A549 (cell line): ENCODE measurements around the gene PSORS1C1.

Experiments used
- HOXB13 ChIP-seq: fragments of 250-450 bp; sonication (Bioruptor Pico); IDR thresholded peaks from 2 replicates; pipeline ENCODE4 v1.5.0; 2020; ENCODE audit warnings: low read depth, mild to moderate bottlenecking, moderate library complexity
- NFE2L2 ChIP-seq: fragments of 150-350 bp; conservative IDR thresholded peaks from 2 replicates; pipeline ENCODE4 v1.6.1; 2014; ENCODE audit warnings: low read length
- RAD21 ChIP-seq, 2 experiments: fragments of >200 bp in 1 of 2; sonication (Bioruptor Twin) in 1 of 2; formaldehyde crosslinking in 1 of 2; IDR thresholded peaks in 1 of 2; conservative IDR thresholded peaks in 1 of 2; 2 replicates in 1 of 2; 3 replicates in 1 of 2; pipeline ENCODE4 v1.6.1; 2012 to 2018; ENCODE audit warnings: inconsistent platforms in 1 of 2
- SMC3 ChIP-seq: fragments of >200 bp; sonication (Bioruptor Twin); formaldehyde crosslinking; IDR thresholded peaks from 3 replicates; pipeline ENCODE4 v1.6.1; 2018; ENCODE audit warnings: inconsistent platforms
- ZSCAN20 ChIP-seq: fragments of 250-450 bp; sonication (Bioruptor Pico); IDR thresholded peaks from 2 replicates; pipeline ENCODE4 v1.8.0; 2022; ENCODE audit warnings: mild to moderate bottlenecking, moderate library complexity
- TF ChIP-seq, protein P1 (sequence below): fragments of 200-600 bp; sonication (generic); IDR thresholded peaks from 2 replicates; pipeline ENCODE4 v1.6.1; 2016; ENCODE audit warnings: antibody characterized with exemption, mild to moderate bottlenecking, moderate library complexity
- TF ChIP-seq, protein P2 (sequence below): fragments of >200 bp; sonication (Bioruptor Twin); formaldehyde crosslinking; IDR thresholded peaks from 3 replicates; pipeline ENCODE4 v1.5.1; 2016

DNA sequence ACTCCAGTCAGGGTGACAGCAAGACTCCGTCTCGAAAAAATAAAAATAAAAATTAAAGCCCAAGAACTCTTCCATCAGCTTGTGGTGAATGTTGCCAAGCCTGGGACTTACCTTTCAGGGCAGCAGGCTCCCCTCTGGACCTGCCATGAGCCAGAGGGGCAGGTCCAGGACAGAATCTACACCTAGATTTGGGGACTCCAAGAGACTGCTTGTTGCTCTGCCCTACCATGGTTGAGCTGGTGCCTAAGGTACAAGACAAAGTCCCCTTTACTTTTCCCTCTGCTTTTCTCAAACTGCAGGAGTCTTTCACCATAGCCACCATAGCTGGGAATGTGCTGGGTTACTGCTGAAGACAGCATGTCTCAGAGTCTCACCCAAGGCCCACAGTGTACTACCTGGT is 11.5 kb upstream of the PSORS1C1 start:
- TF ChIP-seq, protein P1, sequence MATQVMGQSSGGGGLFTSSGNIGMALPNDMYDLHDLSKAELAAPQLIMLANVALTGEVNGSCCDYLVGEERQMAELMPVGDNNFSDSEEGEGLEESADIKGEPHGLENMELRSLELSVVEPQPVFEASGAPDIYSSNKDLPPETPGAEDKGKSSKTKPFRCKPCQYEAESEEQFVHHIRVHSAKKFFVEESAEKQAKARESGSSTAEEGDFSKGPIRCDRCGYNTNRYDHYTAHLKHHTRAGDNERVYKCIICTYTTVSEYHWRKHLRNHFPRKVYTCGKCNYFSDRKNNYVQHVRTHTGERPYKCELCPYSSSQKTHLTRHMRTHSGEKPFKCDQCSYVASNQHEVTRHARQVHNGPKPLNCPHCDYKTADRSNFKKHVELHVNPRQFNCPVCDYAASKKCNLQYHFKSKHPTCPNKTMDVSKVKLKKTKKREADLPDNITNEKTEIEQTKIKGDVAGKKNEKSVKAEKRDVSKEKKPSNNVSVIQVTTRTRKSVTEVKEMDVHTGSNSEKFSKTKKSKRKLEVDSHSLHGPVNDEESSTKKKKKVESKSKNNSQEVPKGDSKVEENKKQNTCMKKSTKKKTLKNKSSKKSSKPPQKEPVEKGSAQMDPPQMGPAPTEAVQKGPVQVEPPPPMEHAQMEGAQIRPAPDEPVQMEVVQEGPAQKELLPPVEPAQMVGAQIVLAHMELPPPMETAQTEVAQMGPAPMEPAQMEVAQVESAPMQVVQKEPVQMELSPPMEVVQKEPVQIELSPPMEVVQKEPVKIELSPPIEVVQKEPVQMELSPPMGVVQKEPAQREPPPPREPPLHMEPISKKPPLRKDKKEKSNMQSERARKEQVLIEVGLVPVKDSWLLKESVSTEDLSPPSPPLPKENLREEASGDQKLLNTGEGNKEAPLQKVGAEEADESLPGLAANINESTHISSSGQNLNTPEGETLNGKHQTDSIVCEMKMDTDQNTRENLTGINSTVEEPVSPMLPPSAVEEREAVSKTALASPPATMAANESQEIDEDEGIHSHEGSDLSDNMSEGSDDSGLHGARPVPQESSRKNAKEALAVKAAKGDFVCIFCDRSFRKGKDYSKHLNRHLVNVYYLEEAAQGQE, result no peak
- no peak for TF ChIP-seq ZSCAN20 (CRISPR knock-in tag)
- no peak for TF ChIP-seq HOXB13 (CRISPR knock-in tag)
- TF ChIP-seq RAD21 (conservative IDR thresholded peaks at IDR 0.05 in 1 of 2, IDR thresholded peaks at IDR 0.05 in 1 of 2), result no peak
- TF ChIP-seq SMC3, result no peak
- TF ChIP-seq, protein P2, sequence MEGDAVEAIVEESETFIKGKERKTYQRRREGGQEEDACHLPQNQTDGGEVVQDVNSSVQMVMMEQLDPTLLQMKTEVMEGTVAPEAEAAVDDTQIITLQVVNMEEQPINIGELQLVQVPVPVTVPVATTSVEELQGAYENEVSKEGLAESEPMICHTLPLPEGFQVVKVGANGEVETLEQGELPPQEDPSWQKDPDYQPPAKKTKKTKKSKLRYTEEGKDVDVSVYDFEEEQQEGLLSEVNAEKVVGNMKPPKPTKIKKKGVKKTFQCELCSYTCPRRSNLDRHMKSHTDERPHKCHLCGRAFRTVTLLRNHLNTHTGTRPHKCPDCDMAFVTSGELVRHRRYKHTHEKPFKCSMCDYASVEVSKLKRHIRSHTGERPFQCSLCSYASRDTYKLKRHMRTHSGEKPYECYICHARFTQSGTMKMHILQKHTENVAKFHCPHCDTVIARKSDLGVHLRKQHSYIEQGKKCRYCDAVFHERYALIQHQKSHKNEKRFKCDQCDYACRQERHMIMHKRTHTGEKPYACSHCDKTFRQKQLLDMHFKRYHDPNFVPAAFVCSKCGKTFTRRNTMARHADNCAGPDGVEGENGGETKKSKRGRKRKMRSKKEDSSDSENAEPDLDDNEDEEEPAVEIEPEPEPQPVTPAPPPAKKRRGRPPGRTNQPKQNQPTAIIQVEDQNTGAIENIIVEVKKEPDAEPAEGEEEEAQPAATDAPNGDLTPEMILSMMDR, result no peak
- no peak for TF ChIP-seq NFE2L2
